ENCODE measurements around the gene TEDDM1. TPM values are rescaled to one million over a fixed set of nuclear protein-coding genes. Genes with fewer than 3 reads are reported as not detected.

TEDDM1 gene
- total RNA-seq, 1 donor from 2014 or later = not detected

DNA sequence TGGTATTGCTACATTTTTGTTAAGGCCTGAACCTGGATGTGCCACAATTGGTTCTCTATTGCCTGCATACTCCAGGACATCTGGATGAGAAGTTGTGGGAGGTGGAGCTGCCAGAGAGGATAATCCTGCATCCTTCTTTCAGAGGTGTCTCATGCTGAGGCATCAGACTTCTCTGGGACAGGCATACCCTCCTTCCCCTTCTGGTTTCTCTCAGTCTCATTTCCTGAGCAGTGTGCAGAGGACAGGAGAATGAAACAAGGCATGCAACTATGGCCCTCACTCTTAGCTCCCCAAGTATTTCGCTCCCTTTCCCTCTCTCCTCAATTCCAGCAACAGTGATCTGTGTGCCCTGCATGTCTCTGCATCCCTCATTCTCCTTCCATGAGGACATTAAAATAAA lies 41.9 kb upstream of the TEDDM1 start:
- TF ChIP-seq, protein P1, sequence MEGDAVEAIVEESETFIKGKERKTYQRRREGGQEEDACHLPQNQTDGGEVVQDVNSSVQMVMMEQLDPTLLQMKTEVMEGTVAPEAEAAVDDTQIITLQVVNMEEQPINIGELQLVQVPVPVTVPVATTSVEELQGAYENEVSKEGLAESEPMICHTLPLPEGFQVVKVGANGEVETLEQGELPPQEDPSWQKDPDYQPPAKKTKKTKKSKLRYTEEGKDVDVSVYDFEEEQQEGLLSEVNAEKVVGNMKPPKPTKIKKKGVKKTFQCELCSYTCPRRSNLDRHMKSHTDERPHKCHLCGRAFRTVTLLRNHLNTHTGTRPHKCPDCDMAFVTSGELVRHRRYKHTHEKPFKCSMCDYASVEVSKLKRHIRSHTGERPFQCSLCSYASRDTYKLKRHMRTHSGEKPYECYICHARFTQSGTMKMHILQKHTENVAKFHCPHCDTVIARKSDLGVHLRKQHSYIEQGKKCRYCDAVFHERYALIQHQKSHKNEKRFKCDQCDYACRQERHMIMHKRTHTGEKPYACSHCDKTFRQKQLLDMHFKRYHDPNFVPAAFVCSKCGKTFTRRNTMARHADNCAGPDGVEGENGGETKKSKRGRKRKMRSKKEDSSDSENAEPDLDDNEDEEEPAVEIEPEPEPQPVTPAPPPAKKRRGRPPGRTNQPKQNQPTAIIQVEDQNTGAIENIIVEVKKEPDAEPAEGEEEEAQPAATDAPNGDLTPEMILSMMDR (IDR thresholded peaks at IDR 0.05; ENCODE audit: insufficient read depth, low read length, severe bottlenecking) = no peak

DNA sequence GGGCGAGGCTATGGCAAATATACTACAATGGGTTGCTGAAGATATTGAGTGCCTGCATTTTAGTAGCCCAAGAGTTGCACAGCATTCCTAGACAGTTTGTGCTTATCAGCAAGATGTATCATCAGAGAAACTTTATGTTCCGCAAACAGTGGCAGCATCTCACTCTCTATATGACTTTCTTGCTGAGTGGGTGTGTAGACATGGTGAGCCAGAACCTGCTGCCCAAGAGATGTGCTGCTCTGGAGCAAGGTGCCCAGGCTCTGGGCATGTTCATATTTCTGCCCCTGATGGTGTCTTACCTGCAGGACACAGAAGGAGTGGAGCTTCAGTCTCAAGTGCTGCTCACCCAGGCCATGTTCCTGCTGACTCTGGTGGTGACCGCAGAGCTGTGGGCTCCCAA lies 41.3 kb upstream of the TEDDM1 start:
- FAIRE-seq = no peak
- Histone ChIP-seq H3K36me3 (ENCODE audit: control insufficient read depth, insufficient read depth, low read length) (no peaks in the 10 kb centered on the region), H3K27me3 (ENCODE audit: control insufficient read depth, insufficient read depth, low read length) (no peaks in the 10 kb centered on the region), H3K4me3 (ENCODE audit: low read depth, low read length) (no peak overlapping the region)
- TF ChIP-seq, protein P1 (IDR thresholded peaks at IDR 0.05; ENCODE audit: insufficient read depth, low read length, severe bottlenecking) = no peak
- DNase-seq (ENCODE audit: low read depth) = no peak

More for the DNA sequence above, 41.9 kb upstream of the TEDDM1 start:
- no peak for FAIRE-seq
- Histone ChIP-seq H3K36me3 (ENCODE audit: control insufficient read depth, insufficient read depth, low read length) (no peaks in the 10 kb centered on the region), H3K27me3 (ENCODE audit: control insufficient read depth, insufficient read depth, low read length) (no peaks in the 10 kb centered on the region), H3K4me3 (ENCODE audit: low read depth, low read length) (no peak overlapping the region)
- DNase-seq (ENCODE audit: low read depth) = no peak

DNA sequence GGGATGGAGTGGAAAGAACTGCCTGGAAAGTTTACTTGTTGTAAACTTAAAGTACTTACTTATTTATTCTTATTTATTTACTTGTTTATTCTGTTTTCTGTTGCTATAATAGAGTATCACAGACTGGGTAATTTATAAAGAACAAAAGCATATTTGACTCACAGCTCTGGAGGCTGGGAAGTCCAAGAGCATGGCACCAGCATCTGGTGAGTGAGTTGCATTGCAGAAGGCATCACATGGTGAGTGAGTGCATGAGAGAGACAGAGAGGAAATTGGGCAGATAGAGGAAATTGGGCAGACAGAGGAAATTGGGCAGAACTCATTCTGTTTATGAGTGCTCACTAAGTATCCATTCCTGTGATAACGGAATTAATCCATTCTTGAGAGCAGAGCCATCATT lies 37.9 kb upstream of the TEDDM1 start:
- FAIRE-seq (no peak), DNase-seq (ENCODE audit: low read depth) (no peak)
- TF ChIP-seq, protein P1 (IDR thresholded peaks at IDR 0.05; ENCODE audit: insufficient read depth, low read length, severe bottlenecking) = no peak

DNA sequence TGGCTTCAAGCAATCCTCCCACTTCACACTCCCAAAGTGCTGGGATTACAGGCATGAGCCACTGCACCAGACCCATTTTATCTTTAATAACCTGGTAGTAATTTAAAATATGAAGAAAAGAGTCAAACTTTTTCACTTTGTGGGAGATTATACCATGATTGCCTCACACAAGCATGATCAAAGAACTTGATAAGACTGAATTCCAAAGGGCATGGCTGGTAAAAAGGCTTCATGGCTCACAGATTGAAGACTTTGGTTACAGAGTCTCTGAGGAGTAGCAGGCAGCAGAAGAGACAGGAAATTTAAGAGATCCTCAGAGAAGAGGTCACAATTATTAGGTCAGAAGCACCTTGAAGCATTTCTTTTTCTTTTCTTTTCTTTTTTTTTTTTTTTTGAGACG lies 33.1 kb upstream of the TEDDM1 start:
- DNase-seq (ENCODE audit: low read depth) = no peak
- no peak for FAIRE-seq
- H3K36me3 ChIP-seq (ENCODE audit: control insufficient read depth, insufficient read depth, low read length) = no peaks in the 10 kb centered on the region
- H3K4me3 ChIP-seq (ENCODE audit: low read depth, low read length) = no peak overlapping the region
- TF ChIP-seq, protein P1 (IDR thresholded peaks at IDR 0.05; ENCODE audit: insufficient read depth, low read length, severe bottlenecking) = no peak
- peaks cover 1% of the 10 kb centered on the region for H3K27me3 ChIP-seq (ENCODE audit: control insufficient read depth, insufficient read depth, low read length)

More for the DNA sequence above, 37.9 kb upstream of the TEDDM1 start:
- Histone ChIP-seq H3K36me3 (ENCODE audit: control insufficient read depth, insufficient read depth, low read length) (no peaks in the 10 kb centered on the region), H3K4me3 (ENCODE audit: low read depth, low read length) (no peak overlapping the region), H3K27me3 (ENCODE audit: control insufficient read depth, insufficient read depth, low read length) (no peaks in the 10 kb centered on the region)

DNA sequence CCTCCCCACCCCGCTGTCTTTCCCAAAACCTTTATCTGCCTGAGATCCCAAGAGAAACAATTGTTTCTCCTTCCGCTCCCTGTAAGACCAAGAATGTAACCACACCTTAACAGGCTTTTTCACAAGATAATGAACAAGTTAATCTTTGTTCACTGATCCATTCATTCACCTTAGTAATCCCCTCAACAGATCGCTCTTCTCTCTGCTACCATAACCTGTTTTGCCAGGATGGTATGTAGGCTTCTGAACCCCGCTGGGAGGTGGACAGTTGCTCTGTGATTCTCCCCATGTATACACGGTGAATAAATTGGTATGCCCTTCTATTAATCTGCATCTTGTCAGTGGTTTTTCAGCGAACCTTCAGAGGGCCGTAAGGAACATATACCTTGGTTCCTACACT lies 30.8 kb upstream of the TEDDM1 start:
- TF ChIP-seq, protein P1 (IDR thresholded peaks at IDR 0.05; ENCODE audit: insufficient read depth, low read length, severe bottlenecking) = no peak
- H3K27me3 ChIP-seq (ENCODE audit: control insufficient read depth, insufficient read depth, low read length) = peaks cover 1% of the 10 kb centered on the region
- no peak overlapping the region for H3K4me3 ChIP-seq (ENCODE audit: low read depth, low read length)
- DNase-seq (ENCODE audit: low read depth) = no peak
- FAIRE-seq = no peak
- no peaks in the 10 kb centered on the region for H3K36me3 ChIP-seq (ENCODE audit: control insufficient read depth, insufficient read depth, low read length)
